PC-9 (cell line): ENCODE data around the gene CD93. TPM values are rescaled to one million over a fixed set of nuclear protein-coding genes. Genes with fewer than 3 reads are reported as not detected.

Experiments used
- BruUV-seq: library from RNA; stranded (reverse); fragments of 400-500 nt; replicated peaks from 2 replicates; lab custom pipeline; 2021; lab: Mats Ljungman, UMichigan
- CTCF ChIA-PET: fragments of 300-600 bp; sonication (Branson Sonifier 250); formaldehyde crosslinking; loops from one replicate; lab custom pipeline; 2022; ENCODE audit warnings: antibody characterized with exemption; lab: Charles Lee
- POLR2A ChIA-PET: fragments of 300-600 bp; sonication (Branson Sonifier 250); formaldehyde crosslinking; loops from one replicate; lab custom pipeline; 2022; ENCODE audit warnings: antibody characterized with exemption; ENCODE audit not compliant: unreplicated experiment; lab: Charles Lee
- DNase-seq, 2 experiments: peaks; one replicate each; pipeline versions ENCODE4 v3.0.0 to v3.0.0-alpha.2; 2015 to 2022; ENCODE audit warnings: mixed read lengths in 1 of 2
- H2AFZ ChIP-seq: fragments of 200-600 bp; sonication (generic); 2 replicates; pipeline ENCODE4 v1.8.1; 2017; ENCODE audit warnings: antibody characterized with exemption
- H3F3A ChIP-seq: fragments of 200-600 bp; sonication (generic); 2 replicates; pipeline ENCODE4 v1.8.1; 2017; ENCODE audit warnings: antibody characterized with exemption, mild to moderate bottlenecking, low read depth; ENCODE audit not compliant: insufficient read depth
- H3K27ac ChIP-seq: fragments of 200-600 bp; sonication (generic); 2 replicates; pipeline ENCODE4 v1.6.1; 2016; ENCODE audit warnings: mixed run types
- H3K27me3 ChIP-seq: fragments of 200-600 bp; sonication (generic); 2 replicates; pipeline ENCODE4 v1.6.1; 2016; ENCODE audit warnings: low read depth, mixed run types; ENCODE audit not compliant: insufficient read depth
- H3K36me3 ChIP-seq: fragments of 200-600 bp; sonication (generic); 2 replicates; pipeline ENCODE4 v1.6.1; 2016; ENCODE audit warnings: low read depth, mixed run types
- H3K4me1 ChIP-seq: fragments of 200-600 bp; sonication (generic); replicated peaks from 2 replicates; pipeline ENCODE4 v1.6.1; 2016; ENCODE audit warnings: mixed run types; ENCODE audit not compliant: insufficient read depth
- H3K4me2 ChIP-seq: fragments of 200-600 bp; sonication (generic); 2 replicates; pipeline ENCODE4 v1.6.1; 2017; ENCODE audit warnings: mixed run types
- H3K4me3 ChIP-seq: fragments of 200-600 bp; sonication (generic); 2 replicates; pipeline ENCODE4 v1.6.1; 2016; ENCODE audit warnings: mixed run types
- H3K79me2 ChIP-seq: fragments of 200-600 bp; sonication (generic); 2 replicates; pipeline ENCODE4 v1.6.1; 2017; ENCODE audit warnings: low read depth, mixed run types
- H3K9me2 ChIP-seq: fragments of 200-600 bp; sonication (generic); 2 replicates; pipeline ENCODE4 v1.8.1; 2017; ENCODE audit warnings: mild to moderate bottlenecking; ENCODE audit not compliant: insufficient read depth
- H3K9me3 ChIP-seq: fragments of 200-600 bp; sonication (generic); 2 replicates; pipeline ENCODE4 v1.8.1; 2016; ENCODE audit warnings: low read depth; ENCODE audit not compliant: insufficient read depth
- H4K20me1 ChIP-seq: fragments of 200-600 bp; sonication (generic); 2 replicates; pipeline ENCODE4 v1.8.1; 2017; ENCODE audit not compliant: insufficient read depth
- EZH2 ChIP-seq: fragments of 200-600 bp; sonication (generic); IDR thresholded peaks from 2 replicates; pipeline ENCODE4 v1.8.0; 2017; ENCODE audit warnings: antibody characterized with exemption, low read depth
- intact Hi-C: fragments of 100-400 bp; cut with micrococcal nuclease; formaldehyde crosslinking; loops from one replicate; pipeline ENCODE4 v1.10.0; 2022; ENCODE audit not compliant: unreplicated experiment
- total RNA-seq: library from RNA; stranded (reverse); gene quantifications from 2 replicates; pipeline ENCODE4 v1.2.3, GENCODE V29; 2021
- TF ChIP-seq, protein P1 (sequence below): fragments of 200-600 bp; sonication (generic); conservative IDR thresholded peaks from 2 replicates; pipeline ENCODE4 v1.6.1; 2017; ENCODE audit warnings: mixed run types, antibody characterized with exemption, mild to moderate bottlenecking, moderate library complexity

CD93 gene
- total RNA-seq, 1 experiment from 2014 or later: 0.07 TPM

DNA sequence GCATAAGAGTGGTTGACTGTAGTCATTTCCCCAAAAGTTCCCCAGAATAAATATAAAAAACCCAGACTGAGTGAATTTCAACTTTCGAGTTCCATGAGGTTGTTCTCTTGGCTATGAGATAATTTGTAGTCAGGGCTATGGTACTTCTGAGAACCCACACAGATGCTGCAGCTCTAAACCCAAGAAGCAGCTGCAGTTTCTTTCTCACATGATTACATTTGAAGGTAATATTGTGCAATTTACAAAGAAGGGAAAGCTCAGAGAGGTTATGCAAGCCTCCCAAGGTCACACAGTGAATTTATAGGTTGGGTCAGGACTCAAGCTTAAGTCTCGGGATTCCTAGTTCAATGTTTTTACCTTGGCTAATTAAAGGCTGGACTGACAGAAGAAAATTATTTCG lies 29.7 kb upstream of the CD93 start:
- ChIA-PET CTCF (no interaction called here), POLR2A (no interaction called here)
- no peak overlapping the region for H2AFZ ChIP-seq
- H3K36me3 ChIP-seq: no peaks in the 10 kb centered on the region
- no peaks in the 10 kb centered on the region for H3K79me2 ChIP-seq
- no peaks in the 10 kb centered on the region for H3K9me2 ChIP-seq
- H3K4me3 ChIP-seq: no peak overlapping the region
- intact Hi-C loops: no loop called here
- TF ChIP-seq EZH2: no peak
- TF ChIP-seq, protein P1, sequence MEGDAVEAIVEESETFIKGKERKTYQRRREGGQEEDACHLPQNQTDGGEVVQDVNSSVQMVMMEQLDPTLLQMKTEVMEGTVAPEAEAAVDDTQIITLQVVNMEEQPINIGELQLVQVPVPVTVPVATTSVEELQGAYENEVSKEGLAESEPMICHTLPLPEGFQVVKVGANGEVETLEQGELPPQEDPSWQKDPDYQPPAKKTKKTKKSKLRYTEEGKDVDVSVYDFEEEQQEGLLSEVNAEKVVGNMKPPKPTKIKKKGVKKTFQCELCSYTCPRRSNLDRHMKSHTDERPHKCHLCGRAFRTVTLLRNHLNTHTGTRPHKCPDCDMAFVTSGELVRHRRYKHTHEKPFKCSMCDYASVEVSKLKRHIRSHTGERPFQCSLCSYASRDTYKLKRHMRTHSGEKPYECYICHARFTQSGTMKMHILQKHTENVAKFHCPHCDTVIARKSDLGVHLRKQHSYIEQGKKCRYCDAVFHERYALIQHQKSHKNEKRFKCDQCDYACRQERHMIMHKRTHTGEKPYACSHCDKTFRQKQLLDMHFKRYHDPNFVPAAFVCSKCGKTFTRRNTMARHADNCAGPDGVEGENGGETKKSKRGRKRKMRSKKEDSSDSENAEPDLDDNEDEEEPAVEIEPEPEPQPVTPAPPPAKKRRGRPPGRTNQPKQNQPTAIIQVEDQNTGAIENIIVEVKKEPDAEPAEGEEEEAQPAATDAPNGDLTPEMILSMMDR: no peak
- BruUV-seq: no TSS peak
- H3K9me3 ChIP-seq: no peaks in the 10 kb centered on the region
- H3K27ac ChIP-seq: no peak overlapping the region
- no peaks in the 10 kb centered on the region for H3K4me1 ChIP-seq
- no peaks in the 10 kb centered on the region for H3K27me3 ChIP-seq
- H4K20me1 ChIP-seq: no peaks in the 10 kb centered on the region
- H3F3A ChIP-seq: no peaks in the 10 kb centered on the region
- no peak for DNase-seq
- no peak overlapping the region for H3K4me2 ChIP-seq

DNA sequence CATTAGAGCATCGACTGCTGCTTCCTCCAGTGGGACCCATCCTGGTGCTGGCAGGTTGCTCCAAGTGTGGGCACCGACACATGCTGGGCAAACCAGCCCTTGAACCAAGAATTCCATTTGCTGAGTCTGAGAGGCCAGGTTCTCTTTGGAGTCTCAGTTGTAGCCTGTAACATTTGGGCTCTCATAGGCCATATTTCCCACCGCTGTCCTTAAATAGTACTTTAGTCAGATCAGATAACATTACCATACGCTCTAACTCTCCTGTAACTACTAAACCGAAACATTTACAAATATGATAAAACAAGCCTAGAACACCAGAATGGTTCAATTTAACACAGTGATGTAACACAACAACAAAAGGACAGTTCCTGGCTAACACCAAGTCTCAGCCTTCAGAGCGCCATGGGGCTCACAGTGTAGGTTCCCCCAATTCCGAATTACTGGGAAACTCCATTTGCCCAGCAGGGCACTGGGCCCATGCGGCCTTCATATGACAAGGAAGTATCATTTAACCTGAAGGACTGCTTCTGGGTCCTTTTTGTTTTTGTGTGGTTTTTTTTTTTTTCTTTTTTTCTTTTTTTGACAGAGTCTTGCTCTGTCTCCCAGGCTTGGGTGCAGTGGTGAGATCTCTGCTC lies 28.4 kb upstream of the CD93 start:
- H2AFZ ChIP-seq: no peak overlapping the region
- intact Hi-C loops: no loop called here
- CTCF ChIA-PET: no interaction called here
- no peaks in the 10 kb centered on the region for H4K20me1 ChIP-seq
- no TSS peak for BruUV-seq
- H3K27ac ChIP-seq: no peak overlapping the region
- no peak overlapping the region for H3K4me3 ChIP-seq
- no peaks in the 10 kb centered on the region for H3K27me3 ChIP-seq
- H3K9me2 ChIP-seq: no peaks in the 10 kb centered on the region
- H3K36me3 ChIP-seq: no peaks in the 10 kb centered on the region
- DNase-seq: no peak
- no peaks in the 10 kb centered on the region for H3F3A ChIP-seq
- H3K9me3 ChIP-seq: no peaks in the 10 kb centered on the region
- TF ChIP-seq EZH2: no peak
- TF ChIP-seq, protein P1: no peak
- no peaks in the 10 kb centered on the region for H3K79me2 ChIP-seq
- no peaks in the 10 kb centered on the region for H3K4me1 ChIP-seq
- H3K4me2 ChIP-seq: no peak overlapping the region
- POLR2A ChIA-PET: no interaction called here

GRCh38 chr20:23114018-23114417 lies 27.9 kb upstream of the CD93 start:
- no TSS peak for BruUV-seq

More at GRCh38 chr20:23114018-23114417, 27.9 kb upstream of the CD93 start:
- Histone ChIP-seq H3K9me2 (no peaks in the 10 kb centered on the region), H3K4me3 (no peak overlapping the region), H3F3A (no peaks in the 10 kb centered on the region), H3K27ac (no peak overlapping the region), H3K4me1 (no peaks in the 10 kb centered on the region), H3K36me3 (no peaks in the 10 kb centered on the region), H3K4me2 (no peak overlapping the region), H3K79me2 (no peaks in the 10 kb centered on the region), H3K9me3 (no peaks in the 10 kb centered on the region), H4K20me1 (no peaks in the 10 kb centered on the region), H3K27me3 (no peaks in the 10 kb centered on the region), H2AFZ (no peak overlapping the region)
- ChIA-PET CTCF (no interaction called here), POLR2A (no interaction called here)
- TF ChIP-seq EZH2: no peak
- TF ChIP-seq, protein P1: no peak
- no peak for DNase-seq
- intact Hi-C loops: no loop called here
